H1 (cell line): ENCODE measurements around the gene GPR18. TPM values are rescaled to one million over a fixed set of nuclear protein-coding genes. Genes with fewer than 3 reads are reported as not detected.

Experiments used
- CTCF ChIA-PET: fragments of 300-600 bp; sonication (Branson Sonifier 250); formaldehyde crosslinking; loops from one replicate; lab custom pipeline; 2021; ENCODE audit not compliant: partially characterized antibody; lab: Charles Lee
- POLR2A ChIA-PET: fragments of 300-600 bp; sonication (Branson Sonifier 250); formaldehyde crosslinking; loops from one replicate; lab custom pipeline; 2021; ENCODE audit warnings: inconsistent platforms; ENCODE audit not compliant: partially characterized antibody; lab: Charles Lee
- DNase-seq, 2 experiments: peaks; one replicate each; pipeline versions ENCODE4 v3.0.0 to v3.0.0-alpha.2; 2010 to 2022; ENCODE audit warnings: low spot score in 2 of 2, low read depth in 1 of 2, mixed read lengths in 1 of 2
- FAIRE-seq: peaks from 2 replicates; lab custom pipeline; 2011; peaks lifted over from hg19 to GRCh38; lab: Jason Lieb, UNC
- H2AFZ ChIP-seq: 2 replicates; pipeline ENCODE4 v1.8.1; 2012; ENCODE audit warnings: low read length, inconsistent platforms
- H2AK5ac ChIP-seq: 2 replicates; pipeline ENCODE4 v1.6.1; 2013; ENCODE audit warnings: low read depth, low read length
- H2BK120ac ChIP-seq: replicated peaks from 2 replicates; pipeline ENCODE3; 2013; ENCODE audit warnings: low read depth, low read length, inconsistent platforms
- H2BK12ac ChIP-seq: 2 replicates; pipeline ENCODE4 v1.6.1; 2013; ENCODE audit warnings: low read depth, low read length
- H2BK15ac ChIP-seq: 2 replicates; pipeline ENCODE4 v1.6.1; 2013; ENCODE audit warnings: low read length
- H2BK20ac ChIP-seq: 2 replicates; pipeline ENCODE4 v1.6.1; 2013; ENCODE audit warnings: low read length
- H2BK5ac ChIP-seq: 2 replicates; pipeline ENCODE4 v1.6.1; 2013; ENCODE audit warnings: low read depth, low read length
- H3K14ac ChIP-seq: 2 replicates; pipeline ENCODE4 v1.6.1; 2013; ENCODE audit warnings: inconsistent platforms; ENCODE audit not compliant: insufficient read length
- H3K18ac ChIP-seq: 2 replicates; pipeline ENCODE4 v1.6.1; 2013; ENCODE audit warnings: low read length; ENCODE audit errors: extremely low read depth
- H3K23ac ChIP-seq: 2 replicates; pipeline ENCODE4 v1.6.1; 2013; ENCODE audit warnings: inconsistent platforms; ENCODE audit not compliant: insufficient read length
- H3K23me2 ChIP-seq: 2 replicates; pipeline ENCODE4 v1.6.1; 2013; ENCODE audit warnings: low read depth, low read length
- H3K27ac ChIP-seq: 2 replicates; pipeline ENCODE4 v1.6.1; 2011; ENCODE audit warnings: low read depth, low read length, inconsistent platforms
- H3K27me3 ChIP-seq, 4 experiments: replicated peaks in 1 of 4; 1 replicate in 1 of 4; 2 replicates in 3 of 4; pipeline versions ENCODE4 v1.6.1 to v1.8.1; 2011 to 2013; ENCODE audit warnings: low read length in 3 of 4, mild to moderate bottlenecking in 3 of 4, inconsistent platforms in 2 of 4, mixed read lengths in 2 of 4, moderate library complexity in 1 of 4; ENCODE audit not compliant: control insufficient read depth in 3 of 4, insufficient read depth in 3 of 4; ENCODE audit errors: extremely low read depth in 1 of 4
- H3K36me3 ChIP-seq, 4 experiments: 2 replicates each; pipeline versions ENCODE4 v1.6.1 to v1.8.1; 2011 to 2013; ENCODE audit warnings: mild to moderate bottlenecking in 4 of 4, low read length in 3 of 4, moderate library complexity in 2 of 4, control low read depth in 1 of 4, inconsistent platforms in 1 of 4; ENCODE audit not compliant: insufficient read depth in 4 of 4, control insufficient read depth in 2 of 4
- H3K4ac ChIP-seq: replicated peaks from 2 replicates; pipeline ENCODE3; 2013; ENCODE audit warnings: low read length, low read depth, mixed read lengths, inconsistent platforms; ENCODE audit not compliant: insufficient read length
- H3K4me1 ChIP-seq, 4 experiments: replicated peaks in 1 of 4; 1 replicate in 1 of 4; 2 replicates in 3 of 4; pipeline versions ENCODE4 v1.6.1 to v1.8.1; 2011 to 2013; ENCODE audit warnings: low read length in 3 of 4, inconsistent platforms in 2 of 4, mixed read lengths in 1 of 4; ENCODE audit not compliant: insufficient read depth in 4 of 4, control insufficient read depth in 3 of 4
- H3K4me2 ChIP-seq, 2 experiments: 2 replicates each; pipeline versions ENCODE4 v1.6.1 to v1.8.1; 2011 to 2013; ENCODE audit warnings: low read depth in 2 of 2, low read length in 2 of 2, control low read depth in 1 of 2, inconsistent platforms in 1 of 2, mild to moderate bottlenecking in 1 of 2; ENCODE audit not compliant: insufficient read depth in 1 of 2
- H3K4me3 ChIP-seq, 4 experiments: fragments of 200-600, 300-600 bp in 1 of 4; sonication (generic), shearing (Covaris generic), sonication (Bioruptor Twin) in 1 of 4; 2 replicates each; pipeline versions ENCODE4 v1.5.1 to v1.8.1; 2011 to 2016; ENCODE audit warnings: low read length in 4 of 4, low read depth in 3 of 4, control low read depth in 2 of 4, inconsistent platforms in 2 of 4, mild to moderate bottlenecking in 2 of 4, mixed read lengths in 1 of 4, moderate library complexity in 1 of 4; ENCODE audit not compliant: insufficient read depth in 2 of 4; ENCODE audit errors: extremely low read depth in 1 of 4
- H3K56ac ChIP-seq: replicated peaks from 2 replicates; pipeline ENCODE3; 2013; ENCODE audit warnings: low read depth, mild to moderate bottlenecking, mixed read lengths, low read length, inconsistent platforms; ENCODE audit not compliant: insufficient read length
- H3K79me1 ChIP-seq: 2 replicates; pipeline ENCODE4 v1.6.1; 2013; ENCODE audit warnings: low read depth, low read length, control low read depth
- H3K79me2 ChIP-seq, 2 experiments: 2 replicates each; pipeline versions ENCODE4 v1.6.1 to v1.8.1; 2012 to 2013; ENCODE audit warnings: low read length in 2 of 2, mild to moderate bottlenecking in 2 of 2, inconsistent platforms in 1 of 2; ENCODE audit not compliant: insufficient read depth in 2 of 2, control insufficient read depth in 1 of 2
- H3K9ac ChIP-seq, 4 experiments: replicated peaks in 1 of 4; 1 replicate in 1 of 4; 2 replicates in 3 of 4; pipeline versions ENCODE4 v1.6.1 to v1.8.1; 2011 to 2013; ENCODE audit warnings: low read depth in 3 of 4, low read length in 3 of 4, control low read depth in 2 of 4, mild to moderate bottlenecking in 2 of 4, moderate library complexity in 2 of 4, inconsistent platforms in 1 of 4; ENCODE audit errors: extremely low read depth in 1 of 4
- H3K9me3 ChIP-seq, 2 experiments: 2 replicates each; pipeline versions ENCODE4 v1.6.1 to v1.8.1; 2012 to 2013; ENCODE audit warnings: mild to moderate bottlenecking in 2 of 2, moderate library complexity in 2 of 2, control low read depth in 1 of 2, inconsistent platforms in 1 of 2, low read depth in 1 of 2, low read length in 1 of 2, mixed read lengths in 1 of 2; ENCODE audit not compliant: insufficient read depth in 2 of 2
- H4K20me1 ChIP-seq, 2 experiments: replicated peaks in 1 of 2; 2 replicates each; pipeline versions ENCODE3 to v1.8.1; 2011 to 2013; ENCODE audit warnings: inconsistent platforms in 2 of 2, low read length in 2 of 2, mild to moderate bottlenecking in 1 of 2; ENCODE audit not compliant: insufficient read depth in 2 of 2, control insufficient read depth in 1 of 2
- H4K5ac ChIP-seq: 2 replicates; pipeline ENCODE4 v1.6.1; 2013; ENCODE audit warnings: low read length, low read depth, mixed read lengths, inconsistent platforms; ENCODE audit not compliant: insufficient read length
- H4K8ac ChIP-seq: 2 replicates; pipeline ENCODE4 v1.8.0; 2013; ENCODE audit warnings: mild to moderate bottlenecking, moderate library complexity, low read length, inconsistent platforms; ENCODE audit not compliant: insufficient read depth; ENCODE audit errors: extremely low read depth
- H4K91ac ChIP-seq: replicated peaks from 2 replicates; pipeline ENCODE3; 2013; ENCODE audit warnings: low read length, mixed read lengths, inconsistent platforms; ENCODE audit not compliant: insufficient read length
- CHD2 ChIP-seq: IDR thresholded peaks from 2 replicates; pipeline ENCODE4 v1.6.1; 2012; ENCODE audit warnings: low read length, improper control_type of control experiment
- CREB1 ChIP-seq: IDR thresholded peaks from 2 replicates; pipeline ENCODE4 v1.6.1; 2012; ENCODE audit warnings: inconsistent platforms
- EZH2 ChIP-seq: fragments of 200-600 bp; sonication (generic); IDR thresholded peaks from 2 replicates; pipeline ENCODE4 v1.7.1; 2012; ENCODE audit warnings: low read depth, mild to moderate bottlenecking, moderate library complexity, low read length, inconsistent platforms; ENCODE audit not compliant: severe bottlenecking
- HDAC2 ChIP-seq, 2 experiments: fragments of 300-600 bp in 1 of 2; sonication (generic) in 1 of 2; IDR thresholded peaks; 2 replicates each; pipeline ENCODE4 v1.6.1; 2011 to 2012; ENCODE audit warnings: low read depth in 2 of 2, low read length in 2 of 2, mild to moderate bottlenecking in 2 of 2, moderate library complexity in 2 of 2, borderline replicate concordance in 1 of 2, inconsistent platforms in 1 of 2
- MAFK ChIP-seq: IDR thresholded peaks from 2 replicates; pipeline ENCODE4 v1.6.1; 2012; ENCODE audit warnings: low read depth, mild to moderate bottlenecking, improper control_type of control experiment, low read length
- NANOG ChIP-seq: IDR thresholded peaks from 2 replicates; pipeline ENCODE4 v1.6.1; 2011; ENCODE audit warnings: low read length, low read depth, mild to moderate bottlenecking, inconsistent platforms; ENCODE audit not compliant: insufficient read depth, poor library complexity, severe bottlenecking
- RAD21 ChIP-seq, 2 experiments: IDR thresholded peaks in 1 of 2; conservative IDR thresholded peaks in 1 of 2; 2 replicates each; pipeline ENCODE4 v1.6.1; 2011; ENCODE audit warnings: low read depth in 2 of 2, low read length in 2 of 2, improper control_type of control experiment in 1 of 2, inconsistent platforms in 1 of 2, mild to moderate bottlenecking in 1 of 2, moderate library complexity in 1 of 2
- SAP30 ChIP-seq: fragments of 300-600 bp; sonication (generic); IDR thresholded peaks from 2 replicates; pipeline ENCODE4 v1.7.1; 2012; ENCODE audit warnings: low read length, moderate library complexity, mild to moderate bottlenecking, inconsistent platforms; ENCODE audit not compliant: insufficient read depth, insufficient replicate concordance
- SIN3A ChIP-seq, 2 experiments: IDR thresholded peaks in 1 of 2; conservative IDR thresholded peaks in 1 of 2; 2 replicates each; pipeline ENCODE4 v1.6.1; 2011 to 2012; ENCODE audit warnings: low read length in 2 of 2, improper control_type of control experiment in 1 of 2, low read depth in 1 of 2, mild to moderate bottlenecking in 1 of 2
- WGBS, 2 experiments: shearing (Covaris generic) in 1 of 2; methylation state at CpG; one replicate each; pipeline versions ENCODE4 v1.1.6 to v1.1.7; 2013 to 2015; ENCODE audit warnings: low lambda C conversion rate in 2 of 2, mixed read lengths in 2 of 2, inconsistent platforms in 1 of 2, low coverage in 1 of 2, missing lambda C conversion rate in 1 of 2; ENCODE audit not compliant: insufficient replicate concordance in 2 of 2, insufficient coverage in 1 of 2, insufficient read length in 1 of 2; ENCODE audit errors: extremely low coverage in 1 of 2, missing lambda C conversion rate in 1 of 2; 5-methylcytosine and 5-hydroxymethylcytosine counted together
- polyA plus RNA-seq, 7 experiments: library from polyadenylated mRNA; depleted of rRNA in 3 of 7; stranded (reverse) in 5 of 7; unstranded in 2 of 7; fragments of >200 nt in 5 of 7; fragments of 200-250 nt in 2 of 7; gene quantifications; 1 replicate in 5 of 7; 2 replicates in 1 of 7; 4 replicates in 1 of 7; pipeline versions ENCODE4 v1.2.1 to v1.2.3, GENCODE V29; 2011 to 2013; ENCODE audit warnings: missing spikeins in 2 of 7, mixed read lengths in 2 of 7
- total RNA-seq: library from RNA; stranded (reverse); fragmentation: NEBNext Ultra II Directional; extraction: Animal tissue kit (Norgen Biotek cat#: 25700); gene quantifications from 2 replicates; pipeline ENCODE4 v1.2.1, GENCODE V29; 2021
- TF ChIP-seq, protein P1 (sequence below), 3 experiments: IDR thresholded peaks; 1 replicate in 2 of 3; 2 replicates in 1 of 3; pipeline versions ENCODE4 v1.5.1 to v1.6.1; 2011; ENCODE audit warnings: low read length in 3 of 3, mild to moderate bottlenecking in 3 of 3, inconsistent platforms in 2 of 3, low read depth in 1 of 3, moderate library complexity in 1 of 3; ENCODE audit not compliant: insufficient read depth in 1 of 3; ENCODE audit errors: control extremely low read depth in 1 of 3

GPR18 gene
- total and polyA plus RNA-seq, 2 of the 8 experiments (the other 6 are each of a cell fraction or from before 2014, with no cell fraction given): not detected

DNA sequence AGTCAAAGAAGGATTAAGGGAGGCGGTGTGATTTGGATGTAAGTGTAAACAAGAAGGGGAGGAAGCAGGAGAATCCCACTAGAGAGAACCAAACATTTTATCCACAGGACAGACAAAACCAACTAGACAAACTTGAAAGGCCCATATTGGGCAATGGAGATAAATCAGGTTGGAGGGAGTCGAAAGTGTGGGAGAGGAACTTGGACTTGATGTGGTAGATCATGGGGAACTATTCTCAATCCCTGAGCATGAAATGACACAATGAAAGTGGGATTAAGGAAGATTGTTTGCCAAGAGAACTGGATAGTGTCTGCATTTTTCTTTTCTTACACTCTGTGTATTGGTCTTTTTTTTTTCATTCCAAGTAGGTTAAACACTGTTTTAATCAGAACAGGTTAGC is 31.1 kb upstream of the GPR18 start:
- Histone ChIP-seq H3K4me3 (no peak overlapping the region), H3K23me2 (no peaks in the 10 kb centered on the region), H4K5ac (no peak overlapping the region), H2BK5ac (no peak overlapping the region), H3K36me3 (no peaks in the 10 kb centered on the region), H3K14ac (no peak overlapping the region), H3K79me1 (0 out of 2 replicates have a peak, but pooled peaks cover 2% of the 10 kb centered on the region), H3K23ac (no peak overlapping the region), H3K18ac (no peak overlapping the region), H2BK15ac (no peak overlapping the region), H2BK20ac (no peak overlapping the region), H4K91ac (no peak overlapping the region), H3K27me3 (no peaks in the 10 kb centered on the region), H3K27ac (no peak overlapping the region), H3K9ac (no peak overlapping the region), H2BK120ac (no peak overlapping the region), H2BK12ac (no peak overlapping the region), H3K4ac (no peak overlapping the region), H4K20me1 (peaks cover 0 to under 1% of the 10 kb centered on the region in 2 experiments), H2AFZ (no peak overlapping the region), H3K4me2 (no peak overlapping the region), H3K4me1 (no peaks in the 10 kb centered on the region), H3K56ac (no peak overlapping the region), H3K9me3 (no peaks in the 10 kb centered on the region), H3K79me2 (no peaks in the 10 kb centered on the region), H4K8ac (no peak overlapping the region), H2AK5ac (no peak overlapping the region)
- CTCF ChIA-PET: interaction anchor here (0.7 to 1.1 kb wide), 2 partner anchors 20 to 389 kb away, joined by 3 to 4 read pairs; no protein-coding TSS in a partner anchor
- WGBS, 2 experiments: 79% methylated on average over 2 of the region's 2 CpGs; no CpG with 5 or more reads in 1 of the 2 experiments
- DNase-seq: no peak
- no peak for FAIRE-seq
- POLR2A ChIA-PET: interaction anchor here (1.1 kb wide), 1 partner anchor 89 kb away, joined by 3 read pairs; the partner anchor contains the start of gene UBAC2
- TF ChIP-seq MAFK (no peak), EZH2 (no peak), CREB1 (no peak), NANOG (no peak), SIN3A (conservative IDR thresholded peaks at IDR 0.05 in 1 of 2, IDR thresholded peaks at IDR 0.05 in 1 of 2; ENCODE audit: low read depth in 1 of 2, low read length in 2 of 2) (no peak), CHD2 (no peak), RAD21 (IDR thresholded peaks at IDR 0.05 in 1 of 2, conservative IDR thresholded peaks at IDR 0.05 in 1 of 2; ENCODE audit: low read depth in 2 of 2, low read length in 2 of 2) (no peak), SAP30 (no peak), HDAC2 (IDR thresholded peaks at IDR 0.05; ENCODE audit: borderline replicate concordance in 1 of 2, low read depth in 2 of 2, low read length in 2 of 2) (no peak)
- TF ChIP-seq, protein P1, sequence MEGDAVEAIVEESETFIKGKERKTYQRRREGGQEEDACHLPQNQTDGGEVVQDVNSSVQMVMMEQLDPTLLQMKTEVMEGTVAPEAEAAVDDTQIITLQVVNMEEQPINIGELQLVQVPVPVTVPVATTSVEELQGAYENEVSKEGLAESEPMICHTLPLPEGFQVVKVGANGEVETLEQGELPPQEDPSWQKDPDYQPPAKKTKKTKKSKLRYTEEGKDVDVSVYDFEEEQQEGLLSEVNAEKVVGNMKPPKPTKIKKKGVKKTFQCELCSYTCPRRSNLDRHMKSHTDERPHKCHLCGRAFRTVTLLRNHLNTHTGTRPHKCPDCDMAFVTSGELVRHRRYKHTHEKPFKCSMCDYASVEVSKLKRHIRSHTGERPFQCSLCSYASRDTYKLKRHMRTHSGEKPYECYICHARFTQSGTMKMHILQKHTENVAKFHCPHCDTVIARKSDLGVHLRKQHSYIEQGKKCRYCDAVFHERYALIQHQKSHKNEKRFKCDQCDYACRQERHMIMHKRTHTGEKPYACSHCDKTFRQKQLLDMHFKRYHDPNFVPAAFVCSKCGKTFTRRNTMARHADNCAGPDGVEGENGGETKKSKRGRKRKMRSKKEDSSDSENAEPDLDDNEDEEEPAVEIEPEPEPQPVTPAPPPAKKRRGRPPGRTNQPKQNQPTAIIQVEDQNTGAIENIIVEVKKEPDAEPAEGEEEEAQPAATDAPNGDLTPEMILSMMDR (IDR thresholded peaks at IDR 0.05; ENCODE audit: control extremely low read depth in 1 of 3, insufficient read depth in 1 of 3, low read depth in 1 of 3, low read length in 3 of 3): no peak
